Omental fat pad (tissue), 4 donors: Measurements from ENCODE around the gene FAM83G. TPM values are rescaled to one million over a fixed set of nuclear protein-coding genes. Genes with fewer than 3 reads are reported as not detected.

ENCODE experiments used
- ATAC-seq: fragments of 150-250 bp; one replicate; pipeline ENCODE4 v1.9.1; 2016; ENCODE audit warnings: mild to moderate bottlenecking, moderate library complexity; ENCODE audit not compliant: low FRiP score
- DNase-seq: peaks from one replicate; pipeline ENCODE4 v3.0.0-alpha.2; 2019; ENCODE audit warnings: low spot score
- small RNA-seq: library from RNA; depleted of rRNA; stranded (forward); fragments of <200 nt; gene quantifications from one replicate; pipeline ENCODE3, GENCODE V24; 2016
- total RNA-seq, 4 donors: library from RNA; depleted of rRNA; stranded (reverse); fragments of >200 nt; gene quantifications; one replicate each; pipeline ENCODE4 v1.1.0, GENCODE V29; 2016
- TF ChIP-seq, protein P1 (sequence below), 3 donors: fragments of 450-650 bp; IDR thresholded peaks; one replicate each; pipeline ENCODE4 v1.5.1; 2016 to 2017; ENCODE audit warnings: antibody characterized with exemption in 3 of 3, mild to moderate bottlenecking in 3 of 3, moderate library complexity in 2 of 3

Gene FAM83G
- total RNA-seq, 4 donors from 2014 or later: 0.95 to 19.9 (median 14.3) TPM

DNA sequence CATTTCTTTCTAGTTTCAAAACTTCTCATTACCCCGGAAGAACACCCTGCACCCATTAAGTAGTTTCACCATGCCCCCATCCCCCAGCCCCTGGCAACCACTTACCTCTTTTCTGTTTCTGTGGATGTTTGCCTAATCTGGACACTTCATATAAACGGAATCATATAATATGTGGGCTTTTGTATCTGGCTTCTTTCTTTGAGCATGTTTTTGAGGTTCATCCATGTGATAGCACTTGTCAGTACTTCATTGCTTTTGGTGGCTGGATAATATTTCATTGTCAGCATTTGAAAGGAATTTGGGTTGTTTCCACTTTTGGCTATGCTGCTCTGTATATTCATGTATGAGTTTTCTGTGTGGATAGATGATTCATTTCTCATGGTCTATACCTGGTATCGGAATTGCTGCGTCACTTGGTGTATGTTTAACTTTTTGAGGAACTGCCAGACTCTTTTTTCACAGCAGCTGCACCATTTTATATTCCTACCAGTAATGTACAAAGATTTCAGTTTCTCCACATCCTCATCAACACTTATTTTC is 82.6 kb downstream of the FAM83G start:
- DNase-seq (no peak), ATAC-seq (no peak)
- TF ChIP-seq, protein P1, sequence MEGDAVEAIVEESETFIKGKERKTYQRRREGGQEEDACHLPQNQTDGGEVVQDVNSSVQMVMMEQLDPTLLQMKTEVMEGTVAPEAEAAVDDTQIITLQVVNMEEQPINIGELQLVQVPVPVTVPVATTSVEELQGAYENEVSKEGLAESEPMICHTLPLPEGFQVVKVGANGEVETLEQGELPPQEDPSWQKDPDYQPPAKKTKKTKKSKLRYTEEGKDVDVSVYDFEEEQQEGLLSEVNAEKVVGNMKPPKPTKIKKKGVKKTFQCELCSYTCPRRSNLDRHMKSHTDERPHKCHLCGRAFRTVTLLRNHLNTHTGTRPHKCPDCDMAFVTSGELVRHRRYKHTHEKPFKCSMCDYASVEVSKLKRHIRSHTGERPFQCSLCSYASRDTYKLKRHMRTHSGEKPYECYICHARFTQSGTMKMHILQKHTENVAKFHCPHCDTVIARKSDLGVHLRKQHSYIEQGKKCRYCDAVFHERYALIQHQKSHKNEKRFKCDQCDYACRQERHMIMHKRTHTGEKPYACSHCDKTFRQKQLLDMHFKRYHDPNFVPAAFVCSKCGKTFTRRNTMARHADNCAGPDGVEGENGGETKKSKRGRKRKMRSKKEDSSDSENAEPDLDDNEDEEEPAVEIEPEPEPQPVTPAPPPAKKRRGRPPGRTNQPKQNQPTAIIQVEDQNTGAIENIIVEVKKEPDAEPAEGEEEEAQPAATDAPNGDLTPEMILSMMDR (IDR thresholded peaks at IDR 0.05): no peak

GRCh38 chr17:18921485-18921884 is 83.1 kb downstream of the FAM83G start:
- DNase-seq (no peak), ATAC-seq (no peak)
- TF ChIP-seq, protein P1 (IDR thresholded peaks at IDR 0.05): no peak

DNA sequence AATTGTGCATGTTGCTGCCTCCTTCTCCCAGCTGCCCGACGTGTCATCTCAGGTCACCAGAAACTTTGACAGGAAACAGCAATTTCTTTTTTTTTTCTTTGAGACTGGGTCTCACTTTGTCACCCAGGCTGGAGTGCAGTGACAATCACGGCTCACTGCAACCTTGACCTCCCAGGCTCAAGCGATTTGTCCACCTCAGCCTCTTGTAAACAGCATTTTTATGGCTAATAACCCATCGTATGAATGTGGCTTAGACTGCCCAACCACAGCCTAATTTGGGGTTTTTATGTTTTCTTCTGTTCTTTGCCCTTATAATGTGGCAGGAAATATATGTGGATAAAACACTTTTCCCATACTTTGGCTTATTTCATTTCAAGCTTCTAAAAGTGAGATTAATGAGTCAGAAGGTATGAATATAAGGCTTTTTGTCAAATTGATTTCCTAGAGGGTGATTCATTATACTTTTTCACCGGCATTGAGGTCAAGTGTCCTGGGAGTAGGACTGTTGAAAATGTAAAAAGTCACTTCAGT is 83.6 kb downstream of the FAM83G start:
- TF ChIP-seq, protein P1 (IDR thresholded peaks at IDR 0.05): no peak
- ATAC-seq: no peak
- DNase-seq: no peak

GRCh38 chr17:18919963-18920362 is 84.6 kb downstream of the FAM83G start:
- ATAC-seq (no peak), DNase-seq (no peak)
- TF ChIP-seq, protein P1 (IDR thresholded peaks at IDR 0.05): no peak

Small RNA genes lying within 50 kb of the gene (small RNA-seq; reads per million reads assigned to genes)
- gene AC090286.3 (not detected), gene RF00324 (not detected)

Other genes starting within 250 kb of the FAM83G start
- gene TVP23B, start 223.6 kb downstream of the FAM83G start, total RNA-seq: 10 to 100 TPM; 28.4 to 42.2 (median 40.9) TPM
- gene PRPSAP2, start 146.6 kb downstream of the FAM83G start, total RNA-seq: 10 to 100 TPM; 14.3 to 28.4 (median 14.9) TPM
- not detected for gene SLC5A10, start 52.6 kb downstream of the FAM83G start, total RNA-seq
- gene GRAP, start 42.2 kb upstream of the FAM83G start, total RNA-seq: 10 to 100 TPM in 1 of 4 donors, 1 to 10 TPM in 3; 2.6 to 13.2 (median 6.8) TPM
- 1 to 10 TPM; 1.1 to 4.1 (median 2.8) TPM for gene GRAPL, start 122.8 kb upstream of the FAM83G start, total RNA-seq
- gene EPN2, start 232.6 kb upstream of the FAM83G start, total RNA-seq: 10 to 100 TPM; 26.0 to 45.9 (median 34.6) TPM